ENCODE measurements around the gene NRG2.

The NRG2 gene

DNA sequence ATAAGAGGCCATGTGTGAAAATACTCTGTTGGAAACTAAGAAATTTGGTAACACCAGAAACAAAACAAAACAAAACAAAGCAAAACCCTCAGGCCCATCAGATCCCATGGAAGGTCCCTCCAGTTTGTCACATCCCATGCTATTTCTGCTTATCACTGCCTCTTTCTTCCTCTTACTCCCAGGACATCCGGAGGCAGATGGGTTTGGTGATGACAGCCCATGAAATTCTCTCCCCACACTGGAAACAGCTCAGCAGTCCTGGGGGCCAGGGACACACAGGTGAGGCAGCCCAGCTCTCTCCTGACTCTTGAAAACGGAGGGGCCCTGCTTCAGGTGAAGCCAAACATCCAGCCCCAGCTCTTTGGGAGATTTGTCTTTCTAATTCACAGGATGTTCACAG, 63.2 kb downstream of the NRG2 start:
- FAIRE-seq, result no peak
- TF ChIP-seq POLR2A (IDR thresholded peaks at IDR 0.05; ENCODE audit: low read depth, low read length) (no peak), POLR2AphosphoS5 (IDR thresholded peaks at IDR 0.05; ENCODE audit: low read depth, low read length) (no peak), TAF1 (IDR thresholded peaks at IDR 0.05; ENCODE audit: borderline replicate concordance, low read depth, low read length) (no peak)

DNA sequence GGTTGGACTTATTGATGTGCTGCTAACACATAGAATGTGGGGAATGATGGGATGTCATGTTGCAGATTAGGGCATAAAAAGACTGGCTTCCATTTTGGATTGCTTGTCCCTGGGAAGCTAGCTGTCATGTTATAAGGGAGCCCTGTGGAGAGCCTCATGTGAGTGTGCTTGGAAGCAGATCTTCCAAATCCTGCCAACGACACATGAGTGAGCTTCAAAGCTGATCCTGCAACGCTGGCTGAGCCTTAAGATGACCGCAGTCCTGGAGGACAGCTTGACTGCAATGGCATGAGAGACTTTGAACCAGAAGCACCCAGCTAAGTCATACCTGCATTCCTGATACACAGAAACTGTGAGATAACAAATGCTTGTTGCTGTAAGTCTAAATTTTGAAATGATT, 63.6 kb downstream of the NRG2 start:
- DNase-seq (ENCODE audit: insufficient read length) (no peak), FAIRE-seq (no peak)
- TF ChIP-seq POLR2A (IDR thresholded peaks at IDR 0.05; ENCODE audit: low read depth, low read length) (no peak), TAF1 (IDR thresholded peaks at IDR 0.05; ENCODE audit: borderline replicate concordance, low read depth, low read length) (no peak), POLR2AphosphoS5 (IDR thresholded peaks at IDR 0.05; ENCODE audit: low read depth, low read length) (no peak)

More for the DNA sequence above, 63.2 kb downstream of the NRG2 start:
- no peak for DNase-seq (ENCODE audit: insufficient read length)

DNA sequence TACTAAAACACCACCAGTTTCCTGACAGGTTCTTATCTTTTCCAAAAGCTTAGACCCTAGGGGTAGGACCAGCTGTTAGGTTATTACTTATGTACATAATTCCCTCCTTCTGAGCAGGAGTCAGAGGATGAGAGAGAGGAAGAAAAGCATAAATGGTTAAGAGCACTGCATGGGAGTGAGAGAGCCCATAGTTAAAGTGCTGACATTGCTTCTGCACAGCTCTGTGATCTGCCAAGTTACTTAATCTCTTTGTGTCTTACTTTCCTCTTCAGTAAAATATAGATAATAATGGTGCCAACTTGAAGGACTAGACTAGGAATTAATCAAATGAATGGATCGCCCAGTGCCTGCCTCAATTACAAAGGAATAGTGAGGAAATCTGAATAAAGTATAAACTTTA, 66.4 kb downstream of the NRG2 start:
- TF ChIP-seq POLR2AphosphoS5 (IDR thresholded peaks at IDR 0.05; ENCODE audit: low read depth, low read length), result no peak
- no peak for TF ChIP-seq POLR2A (IDR thresholded peaks at IDR 0.05; ENCODE audit: low read depth, low read length)
- no peak for TF ChIP-seq TAF1 (IDR thresholded peaks at IDR 0.05; ENCODE audit: borderline replicate concordance, low read depth, low read length)
- no peak for FAIRE-seq
- no peak for DNase-seq (ENCODE audit: insufficient read length)

DNA sequence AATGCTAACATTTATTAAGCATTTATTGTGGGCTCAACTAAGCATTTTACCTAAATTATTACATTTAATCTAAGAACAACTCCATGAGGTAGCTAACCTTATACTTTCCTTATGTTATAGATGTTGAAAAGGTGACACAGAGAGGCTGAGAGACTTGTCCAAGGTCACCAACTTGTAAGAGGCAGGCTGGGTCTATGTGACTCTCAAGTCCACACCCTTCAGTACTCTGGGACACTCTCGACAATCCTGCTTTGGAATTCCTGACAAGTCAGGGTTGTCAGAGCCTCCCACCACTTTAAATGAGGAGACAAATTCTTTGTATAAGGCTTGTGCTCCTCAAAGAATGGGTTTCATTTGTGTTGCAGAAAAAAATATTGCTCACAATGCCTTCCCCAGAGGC, 67.2 kb downstream of the NRG2 start:
- no peak for FAIRE-seq
- no peak for DNase-seq (ENCODE audit: insufficient read length)
- TF ChIP-seq POLR2A (IDR thresholded peaks at IDR 0.05; ENCODE audit: low read depth, low read length), result no peak
- no peak for TF ChIP-seq POLR2AphosphoS5 (IDR thresholded peaks at IDR 0.05; ENCODE audit: low read depth, low read length)
- no peak for TF ChIP-seq TAF1 (IDR thresholded peaks at IDR 0.05; ENCODE audit: borderline replicate concordance, low read depth, low read length)

DNA sequence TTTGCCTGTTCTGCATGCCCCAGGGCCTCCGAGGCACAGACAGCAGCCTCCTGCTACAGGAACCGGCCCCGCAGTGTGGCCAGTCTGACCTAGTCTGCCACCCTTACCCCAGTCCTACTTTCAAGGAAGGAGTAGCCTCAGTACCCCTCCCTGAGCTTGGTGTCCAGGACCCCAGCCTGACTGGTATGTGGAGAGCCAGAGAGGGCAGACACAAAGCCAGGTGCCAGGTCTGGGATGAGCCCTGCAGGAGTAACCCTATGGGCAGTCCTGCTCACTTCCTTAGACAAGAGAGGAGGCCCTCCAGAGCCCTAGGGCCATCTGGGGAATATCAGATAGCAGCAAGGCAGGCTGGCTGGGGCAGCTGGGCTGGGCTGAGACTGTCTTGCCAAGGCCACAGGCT, 67.8 kb downstream of the NRG2 start:
- no peak for DNase-seq (ENCODE audit: insufficient read length)
- TF ChIP-seq POLR2AphosphoS5 (IDR thresholded peaks at IDR 0.05; ENCODE audit: low read depth, low read length) (no peak), TAF1 (IDR thresholded peaks at IDR 0.05; ENCODE audit: borderline replicate concordance, low read depth, low read length) (no peak), POLR2A (IDR thresholded peaks at IDR 0.05; ENCODE audit: low read depth, low read length) (no peak)
- no peak for FAIRE-seq

DNA sequence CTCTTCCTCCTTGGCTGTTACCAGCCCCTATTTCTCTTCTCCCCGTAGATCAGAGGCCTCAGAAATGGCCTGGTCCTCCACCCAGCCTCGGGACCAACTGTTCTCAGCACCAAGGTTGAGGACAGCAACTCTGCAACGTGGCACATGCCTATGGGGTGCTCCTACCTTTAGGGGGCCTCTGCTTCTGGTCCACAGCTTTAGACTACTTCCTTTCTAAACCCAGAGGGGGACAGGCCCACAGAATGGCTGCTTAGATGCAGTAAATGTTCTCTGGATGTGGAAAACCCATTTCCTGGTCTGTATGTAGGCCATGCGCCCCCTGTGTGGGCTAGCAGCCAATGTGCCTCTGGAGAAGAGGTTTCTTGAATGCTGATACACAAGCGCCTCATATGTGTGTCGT, 68.4 kb downstream of the NRG2 start:
- DNase-seq (ENCODE audit: insufficient read length) (no peak), FAIRE-seq (no peak)
- no peak for TF ChIP-seq POLR2A (IDR thresholded peaks at IDR 0.05; ENCODE audit: low read depth, low read length)
- no peak for TF ChIP-seq POLR2AphosphoS5 (IDR thresholded peaks at IDR 0.05; ENCODE audit: low read depth, low read length)
- no peak for TF ChIP-seq TAF1 (IDR thresholded peaks at IDR 0.05; ENCODE audit: borderline replicate concordance, low read depth, low read length)

DNA sequence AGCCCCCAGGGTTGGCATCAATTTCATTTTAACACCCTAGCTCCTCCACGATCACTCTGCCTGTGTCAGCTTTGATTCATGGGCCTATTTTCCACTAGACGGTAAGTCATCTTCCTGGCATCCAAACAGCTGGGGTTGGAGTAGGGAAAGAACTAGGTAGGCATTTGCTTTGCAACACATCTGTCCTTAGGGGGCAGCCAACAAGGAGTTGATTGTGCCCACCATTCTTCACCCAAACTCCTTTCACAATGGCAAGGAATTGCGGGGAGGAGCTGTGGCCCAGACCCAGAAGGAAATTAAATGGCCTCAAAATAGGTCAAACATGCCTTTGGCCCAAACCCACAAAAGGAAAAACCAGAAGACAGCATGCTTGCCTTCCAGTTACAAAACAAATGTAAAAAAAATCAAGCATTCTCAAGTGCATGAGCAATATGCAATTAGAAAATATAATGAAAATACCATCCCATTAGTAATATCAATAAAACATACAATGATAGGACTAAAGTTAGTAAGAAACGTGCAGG, 71.8 kb downstream of the NRG2 start:
- TF ChIP-seq POLR2A (IDR thresholded peaks at IDR 0.05; ENCODE audit: low read depth, low read length) (no peak), POLR2AphosphoS5 (IDR thresholded peaks at IDR 0.05; ENCODE audit: low read depth, low read length) (no peak), TAF1 (IDR thresholded peaks at IDR 0.05; ENCODE audit: borderline replicate concordance, low read depth, low read length) (no peak)
- FAIRE-seq, result no peak
- DNase-seq (ENCODE audit: insufficient read length), result no peak

DNA sequence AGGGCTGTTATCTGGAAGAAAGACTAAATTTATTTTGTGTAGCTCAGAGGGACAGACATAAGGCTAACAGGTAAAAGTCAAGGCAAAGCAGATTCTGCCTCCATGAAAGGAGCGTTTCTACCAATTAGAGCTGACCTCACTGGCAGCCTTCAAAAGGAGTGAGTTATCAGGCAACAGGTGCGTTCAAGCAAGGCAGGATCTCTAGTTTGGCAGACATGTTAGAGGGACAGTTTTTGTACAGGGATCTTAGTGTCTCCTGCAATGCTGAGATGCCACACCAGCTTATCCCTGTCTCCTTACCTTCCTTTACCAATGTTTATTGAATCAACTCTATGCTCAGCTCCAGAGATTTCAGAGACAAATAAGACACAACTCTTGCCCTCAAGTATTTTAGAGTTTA, 73.8 kb downstream of the NRG2 start:
- TF ChIP-seq TAF1 (IDR thresholded peaks at IDR 0.05; ENCODE audit: borderline replicate concordance, low read depth, low read length), result no peak
- no peak for TF ChIP-seq POLR2A (IDR thresholded peaks at IDR 0.05; ENCODE audit: low read depth, low read length)
- TF ChIP-seq POLR2AphosphoS5 (IDR thresholded peaks at IDR 0.05; ENCODE audit: low read depth, low read length), result no peak
- no peak for DNase-seq (ENCODE audit: insufficient read length)
- FAIRE-seq, result peak; percentile 51

DNA sequence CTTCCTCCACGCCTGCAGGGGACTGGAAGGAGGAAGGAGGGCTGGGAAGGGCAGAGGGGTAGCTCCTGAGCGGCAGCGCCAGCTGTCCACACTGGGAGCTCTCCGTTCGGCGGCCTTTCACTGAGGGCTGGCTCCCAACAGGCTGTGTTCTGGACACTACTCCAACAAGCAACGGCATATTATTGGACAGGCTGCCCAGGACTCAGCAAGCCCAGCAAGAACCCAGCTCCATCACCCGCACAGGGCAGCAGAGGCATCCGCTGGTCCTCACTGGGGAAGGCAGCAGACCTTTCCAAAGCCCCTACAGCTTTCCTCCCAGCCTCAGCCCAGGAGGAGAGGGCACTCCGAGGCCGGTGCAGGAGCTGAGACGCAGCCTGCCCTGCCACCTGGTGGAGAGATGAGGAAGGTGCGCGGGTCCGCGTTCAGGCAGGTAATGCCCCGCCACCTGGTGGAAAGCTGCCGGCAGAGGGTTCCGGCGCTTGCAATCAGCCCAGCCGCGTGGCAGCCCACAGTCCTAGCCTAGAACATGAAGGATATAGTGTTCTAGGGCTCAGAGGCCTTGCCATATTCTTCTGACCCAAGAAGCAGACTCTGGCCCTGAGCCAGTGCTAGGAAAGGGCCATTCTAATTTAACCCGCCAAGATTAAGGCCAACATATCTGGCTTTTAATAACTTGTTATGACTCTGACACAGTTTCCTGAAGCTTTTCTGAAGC, 74.4 kb downstream of the NRG2 start:
- peak; percentile 99 for FAIRE-seq
- TF ChIP-seq POLR2AphosphoS5 (IDR thresholded peaks at IDR 0.05; ENCODE audit: low read depth, low read length) (no peak), POLR2A (IDR thresholded peaks at IDR 0.05; ENCODE audit: low read depth, low read length) (no peak), TAF1 (IDR thresholded peaks at IDR 0.05; ENCODE audit: borderline replicate concordance, low read depth, low read length) (no peak)
- peak; percentile 84 for DNase-seq (ENCODE audit: insufficient read length)

DNA sequence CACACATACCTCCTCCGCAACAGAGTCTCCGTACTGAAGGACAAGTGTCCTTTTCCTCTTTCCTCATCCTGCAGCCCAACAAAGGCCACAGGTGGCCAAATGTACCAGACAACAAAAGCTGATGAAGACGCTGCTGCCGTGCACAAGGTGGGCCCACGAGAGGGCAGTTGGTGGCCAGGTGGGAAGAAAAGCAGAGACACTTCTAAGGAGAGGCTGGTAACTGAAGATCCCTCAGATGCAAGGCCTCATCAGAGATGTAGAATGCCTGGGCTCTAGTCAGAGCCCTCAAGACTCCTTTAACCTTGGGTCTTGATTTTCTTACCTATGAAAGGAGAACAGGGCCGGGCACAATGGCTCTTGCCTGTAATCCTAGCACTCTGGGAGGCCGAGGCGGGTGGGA, 75.7 kb downstream of the NRG2 start:
- TF ChIP-seq TAF1 (IDR thresholded peaks at IDR 0.05; ENCODE audit: borderline replicate concordance, low read depth, low read length) (no peak), POLR2A (IDR thresholded peaks at IDR 0.05; ENCODE audit: low read depth, low read length) (no peak), POLR2AphosphoS5 (IDR thresholded peaks at IDR 0.05; ENCODE audit: low read depth, low read length) (no peak)
- no peak for FAIRE-seq
- DNase-seq (ENCODE audit: insufficient read length), result no peak

DNA sequence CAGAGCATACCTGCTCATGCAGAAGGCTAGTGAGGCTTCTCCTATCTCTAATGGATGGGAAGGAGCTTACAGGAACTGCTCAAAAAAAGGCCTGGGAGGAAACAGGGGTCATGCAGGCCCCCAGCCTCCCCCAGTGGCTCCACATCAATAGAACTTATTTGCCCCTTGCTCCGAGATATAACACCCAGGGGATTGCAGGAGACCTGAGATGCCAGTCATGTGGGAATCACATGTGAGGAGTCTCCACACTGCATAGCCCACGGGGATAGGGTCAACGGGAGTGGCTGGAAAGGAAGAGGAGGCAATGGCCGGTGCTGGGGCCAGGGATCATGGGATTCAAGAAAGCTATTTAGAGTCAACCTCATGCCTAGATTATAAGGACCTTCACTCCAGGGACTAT, 76.2 kb downstream of the NRG2 start:
- no peak for DNase-seq (ENCODE audit: insufficient read length)
- FAIRE-seq, result no peak
- no peak for TF ChIP-seq POLR2AphosphoS5 (IDR thresholded peaks at IDR 0.05; ENCODE audit: low read depth, low read length)

DNA sequence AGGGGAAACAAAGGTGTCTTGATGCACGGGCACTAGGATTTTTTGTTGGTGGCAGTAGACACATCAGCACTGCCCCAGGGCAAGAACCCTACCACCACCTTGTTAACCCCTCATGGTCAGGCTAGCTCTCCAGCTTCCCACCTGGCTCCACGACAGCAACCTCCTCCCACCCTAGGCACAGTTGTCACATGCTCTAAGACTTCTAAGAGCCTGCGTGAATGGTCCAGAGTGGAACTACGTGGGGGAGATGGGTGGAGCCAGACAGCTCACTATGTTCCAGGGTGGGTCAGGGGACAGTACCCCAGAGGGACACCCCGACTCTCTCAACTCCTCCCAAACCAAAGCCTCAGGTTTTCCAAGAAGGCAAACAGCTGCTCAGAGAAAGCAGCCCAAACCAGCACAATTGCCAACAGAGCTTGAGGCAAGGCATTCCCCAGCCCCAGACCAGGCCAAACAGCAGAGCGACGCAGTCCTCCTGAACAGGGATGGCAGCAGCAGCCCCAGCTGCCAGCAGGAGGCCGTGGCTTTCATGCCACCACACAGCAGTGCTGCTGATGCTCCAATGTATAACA, 78.0 kb downstream of the NRG2 start:
- DNase-seq (ENCODE audit: insufficient read length) (no peak), FAIRE-seq (no peak)
- TF ChIP-seq TAF1 (IDR thresholded peaks at IDR 0.05; ENCODE audit: borderline replicate concordance, low read depth, low read length), result no peak
- TF ChIP-seq POLR2A (IDR thresholded peaks at IDR 0.05; ENCODE audit: low read depth, low read length), result no peak
- no peak for TF ChIP-seq POLR2AphosphoS5 (IDR thresholded peaks at IDR 0.05; ENCODE audit: low read depth, low read length)
